DMS153 treated with DMSO at 0.1 percent for 48 hours (cell line): ENCODE results near the gene RELN.

Experiments used
- DNase-seq: peaks from one replicate; lab custom pipeline; 2025; ENCODE audit not compliant: unreplicated experiment; lab: John Stamatoyannopoulos, UW

Gene RELN

GRCh38 chr7:103423467-103424179 lies 565.8 kb downstream of the RELN start:
- DNase-seq: no peak
